ENCODE results near the gene APIP.
"Not testable (repeated sequence)": the region's sequence is repeated elsewhere in the genome, so short reads cannot be mapped to it uniquely, and the experiment has no call there.

Gene APIP

GRCh38 chr11:34926101-34926830 lies 10.1 kb upstream of the APIP start:
- DNase-seq (ENCODE audit: low read depth, low spot score), result peak; percentile 12

- DNase-seq (ENCODE audit: low read depth, low spot score), result no peak
Measured at GRCh38 chr11:34924714-34925113, 8.5 kb upstream of the APIP start.

- no peak for DNase-seq (ENCODE audit: low read depth, low spot score)
Measured at GRCh38 chr11:34921156-34921555, 5.0 kb upstream of the APIP start.

- no peak for DNase-seq (ENCODE audit: low read depth, low spot score)
Measured at GRCh38 chr11:34916843-34917770, 928 bp upstream of the APIP start.

GRCh38 chr11:34915136-34916014 lies 804 bp downstream of the APIP start:
- no peak for DNase-seq (ENCODE audit: low read depth, low spot score)

GRCh38 chr11:34913556-34913955 lies 2.6 kb downstream of the APIP start:
- DNase-seq (ENCODE audit: low read depth, low spot score), result not testable (repeated sequence)

- DNase-seq (ENCODE audit: low read depth, low spot score), result no peak
Measured at GRCh38 chr11:34911676-34912075, 4.5 kb downstream of the APIP start.

GRCh38 chr11:34910817-34911216 lies 5.4 kb downstream of the APIP start:
- DNase-seq (ENCODE audit: low read depth, low spot score), result no peak

- DNase-seq (ENCODE audit: low read depth, low spot score), result no peak
Measured at GRCh38 chr11:34909955-34910354, 6.2 kb downstream of the APIP start.

GRCh38 chr11:34909415-34909814 lies 6.8 kb downstream of the APIP start:
- DNase-seq (ENCODE audit: low read depth, low spot score), result no peak

GRCh38 chr11:34907934-34908593 lies 8.1 kb downstream of the APIP start:
- DNase-seq (ENCODE audit: low read depth, low spot score), result no peak

- no peak for DNase-seq (ENCODE audit: low read depth, low spot score)
Measured at GRCh38 chr11:34905666-34906065, 10.5 kb downstream of the APIP start.

GRCh38 chr11:34904421-34904955 lies 11.7 kb downstream of the APIP start:
- no peak for DNase-seq (ENCODE audit: low read depth, low spot score)

- DNase-seq (ENCODE audit: low read depth, low spot score), result no peak
Measured at GRCh38 chr11:34899633-34900016, 16.6 kb downstream of the APIP start.

GRCh38 chr11:34898474-34898873 lies 17.7 kb downstream of the APIP start:
- no peak for DNase-seq (ENCODE audit: low read depth, low spot score)

GRCh38 chr11:34897171-34897870 lies 18.9 kb downstream of the APIP start:
- no peak for DNase-seq (ENCODE audit: low read depth, low spot score)

- DNase-seq (ENCODE audit: low read depth, low spot score), result not testable (repeated sequence)
Measured at GRCh38 chr11:34896191-34896590, 20.0 kb downstream of the APIP start.

GRCh38 chr11:34893416-34893815 lies 22.8 kb downstream of the APIP start:
- DNase-seq (ENCODE audit: low read depth, low spot score), result no peak

- no peak for DNase-seq (ENCODE audit: low read depth, low spot score)
Measured at GRCh38 chr11:34891611-34892010, 24.6 kb downstream of the APIP start.

- DNase-seq (ENCODE audit: low read depth, low spot score), result no peak
Measured at GRCh38 chr11:34890812-34891211, 25.4 kb downstream of the APIP start.

All from brain pericyte (primary cell).